ENCODE data around the gene AMPD1. TPM values are rescaled to one million over a fixed set of nuclear protein-coding genes. Genes with fewer than 3 reads are reported as not detected.
A peak's percentile ranks its signal among the peaks of the same experiment; 100 is the strongest.

Gene AMPD1
- not detected in 2 replicates for total RNA-seq (2022)
- Bru-seq, nascent RNA, result percentile 15 among the genes with signal in this experiment
- BruChase-seq, experiment 1, labeled RNA remaining after a 6-hour chase, result percentile 23 among the genes with signal in this experiment
- percentile 17 among the genes with signal in this experiment for BruChase-seq, experiment 2, labeled RNA remaining after a 2-hour chase
- long read RNA-seq, result 0 reads

DNA sequence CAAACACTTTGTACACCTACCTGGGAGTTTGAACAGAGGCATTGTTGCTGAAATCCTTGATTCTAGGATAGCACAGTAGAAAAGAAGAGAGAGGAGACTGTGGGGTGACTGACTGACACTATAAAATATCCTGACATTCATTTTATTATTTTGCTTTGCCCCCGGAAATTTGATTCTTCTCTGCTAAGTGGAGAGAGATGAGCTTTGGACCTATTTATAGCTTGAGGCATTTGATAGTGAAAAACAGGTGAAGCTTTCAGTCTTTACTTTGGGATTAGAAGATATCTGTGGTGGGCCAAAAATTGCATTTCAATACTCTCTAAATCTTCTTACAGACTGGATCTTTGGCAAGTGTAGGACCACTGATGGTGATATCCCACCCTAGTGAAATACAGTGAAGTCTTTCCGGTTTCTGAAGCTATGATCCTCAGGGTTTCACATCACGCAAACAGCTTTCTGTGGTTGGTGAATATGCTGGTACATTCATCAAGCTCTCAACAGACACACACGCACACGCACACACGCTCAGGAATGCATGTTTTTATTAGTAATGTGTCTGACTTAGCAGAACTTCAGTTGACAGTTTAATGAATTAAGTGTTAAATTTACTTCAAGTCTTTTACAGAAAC, at the start of gene AMPD1:
Gene AMPD1, minus strand, starts transcription at position 117 of the 629 bp plus-strand sequence. Its CDS starts 75 bp downstream, at position 42.
- Mint-ChIP-seq H3K4me3 (ENCODE audit: unreplicated experiment) (no peak within 1 kb of the TSS), H3K36me3 (ENCODE audit: insufficient read depth, unreplicated experiment) (no peaks in the 10 kb centered on the region), H3K27me3 (ENCODE audit: insufficient read depth, unreplicated experiment) (no peaks in the 10 kb centered on the region), H3K4me1 (ENCODE audit: insufficient read depth, unreplicated experiment) (no peaks in the 10 kb centered on the region), H3K27ac (ENCODE audit: low read depth, unreplicated experiment) (no peak within 1 kb of the TSS), H3K9me3 (ENCODE audit: unreplicated experiment) (no peaks in the 10 kb centered on the region)
- BruUV-seq (replicated peaks), result no TSS peak
- CTCF ChIA-PET, result interaction anchor here (0.6 to 1.9 kb wide), 3 partner anchors 12 to 24 kb away, joined by 3 to 7 read pairs (median 3); no protein-coding TSS in a partner anchor
- TF ChIP-seq, protein P1, sequence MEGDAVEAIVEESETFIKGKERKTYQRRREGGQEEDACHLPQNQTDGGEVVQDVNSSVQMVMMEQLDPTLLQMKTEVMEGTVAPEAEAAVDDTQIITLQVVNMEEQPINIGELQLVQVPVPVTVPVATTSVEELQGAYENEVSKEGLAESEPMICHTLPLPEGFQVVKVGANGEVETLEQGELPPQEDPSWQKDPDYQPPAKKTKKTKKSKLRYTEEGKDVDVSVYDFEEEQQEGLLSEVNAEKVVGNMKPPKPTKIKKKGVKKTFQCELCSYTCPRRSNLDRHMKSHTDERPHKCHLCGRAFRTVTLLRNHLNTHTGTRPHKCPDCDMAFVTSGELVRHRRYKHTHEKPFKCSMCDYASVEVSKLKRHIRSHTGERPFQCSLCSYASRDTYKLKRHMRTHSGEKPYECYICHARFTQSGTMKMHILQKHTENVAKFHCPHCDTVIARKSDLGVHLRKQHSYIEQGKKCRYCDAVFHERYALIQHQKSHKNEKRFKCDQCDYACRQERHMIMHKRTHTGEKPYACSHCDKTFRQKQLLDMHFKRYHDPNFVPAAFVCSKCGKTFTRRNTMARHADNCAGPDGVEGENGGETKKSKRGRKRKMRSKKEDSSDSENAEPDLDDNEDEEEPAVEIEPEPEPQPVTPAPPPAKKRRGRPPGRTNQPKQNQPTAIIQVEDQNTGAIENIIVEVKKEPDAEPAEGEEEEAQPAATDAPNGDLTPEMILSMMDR (IDR thresholded peaks at IDR 0.05; ENCODE audit: unreplicated experiment), result no peak
- intact Hi-C loops (cut with micrococcal nuclease), result no loop called here
- no peak for DNase-seq (ENCODE audit: unreplicated experiment)
- POLR2A ChIA-PET, result interaction anchor here (1.1 to 3.4 kb wide), 4 partner anchors 16 to 28 kb away, joined by 3 to 18 read pairs (median 6); partner anchors contain the start of genes DENND2C and NRAS

DNA sequence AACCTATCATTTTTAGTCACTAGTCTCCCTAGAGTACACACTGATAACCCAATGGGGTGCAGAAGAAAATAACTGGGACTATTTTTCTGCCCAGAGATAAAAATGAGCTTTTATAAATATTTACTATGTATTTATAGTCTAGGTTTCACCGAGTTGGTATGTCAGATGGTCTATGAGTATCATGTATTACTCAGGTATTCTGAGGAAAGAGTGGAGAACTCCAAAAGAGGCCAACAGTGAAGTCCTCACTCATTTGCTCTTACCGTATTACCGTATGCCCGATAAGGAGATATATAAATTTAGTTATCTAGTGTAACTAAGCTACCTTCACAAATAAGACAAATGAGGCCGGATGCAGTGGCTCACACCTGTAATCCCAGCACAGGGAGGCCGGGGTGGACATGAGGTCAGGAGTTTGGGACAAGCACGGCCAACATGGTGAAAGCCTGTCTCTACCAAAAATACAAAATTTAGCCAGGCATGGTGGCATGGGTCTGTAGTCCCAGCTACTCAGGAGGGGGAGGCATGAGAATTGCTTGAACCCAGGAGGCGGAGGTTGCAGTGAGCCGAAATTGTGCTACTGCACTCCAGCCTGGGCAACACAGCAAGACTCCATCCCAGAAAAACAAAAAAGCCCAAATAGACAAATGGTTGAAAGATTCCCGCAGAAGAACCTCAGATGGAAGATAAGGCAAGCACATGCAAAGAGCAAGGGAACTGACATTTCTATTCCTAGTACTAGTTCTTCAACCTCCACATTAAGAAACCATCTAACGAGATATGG, 46.8 kb upstream of the AMPD1 start:
- no peaks in the 10 kb centered on the region for H3K9me3 Mint-ChIP-seq (ENCODE audit: unreplicated experiment)
- no peak for DNase-seq (ENCODE audit: unreplicated experiment)
- TF ChIP-seq, protein P1 (IDR thresholded peaks at IDR 0.05; ENCODE audit: unreplicated experiment), result no peak
- ChIA-PET CTCF (interaction anchor here (0.9 kb wide), 1 partner anchor 13 kb away, joined by 3 read pairs; no protein-coding TSS in a partner anchor), POLR2A (interaction anchor here (1.0 to 1.2 kb wide), 2 partner anchors 22 to 34 kb away, joined by 3 to 7 read pairs; no protein-coding TSS in a partner anchor)
- no peaks in the 10 kb centered on the region for H3K27me3 Mint-ChIP-seq (ENCODE audit: insufficient read depth, unreplicated experiment)
- H3K36me3 Mint-ChIP-seq (ENCODE audit: insufficient read depth, unreplicated experiment), result peaks cover 81% of the 10 kb centered on the region
- H3K4me1 Mint-ChIP-seq (ENCODE audit: insufficient read depth, unreplicated experiment), result peaks cover 23% of the 10 kb centered on the region
- BruUV-seq (replicated peaks), result no TSS peak
- H3K27ac Mint-ChIP-seq (ENCODE audit: low read depth, unreplicated experiment), result peak overlapping the region; percentile 22
- intact Hi-C loops (cut with micrococcal nuclease), result no loop called here
- H3K4me3 Mint-ChIP-seq (ENCODE audit: unreplicated experiment), result no peak overlapping the region

DNA sequence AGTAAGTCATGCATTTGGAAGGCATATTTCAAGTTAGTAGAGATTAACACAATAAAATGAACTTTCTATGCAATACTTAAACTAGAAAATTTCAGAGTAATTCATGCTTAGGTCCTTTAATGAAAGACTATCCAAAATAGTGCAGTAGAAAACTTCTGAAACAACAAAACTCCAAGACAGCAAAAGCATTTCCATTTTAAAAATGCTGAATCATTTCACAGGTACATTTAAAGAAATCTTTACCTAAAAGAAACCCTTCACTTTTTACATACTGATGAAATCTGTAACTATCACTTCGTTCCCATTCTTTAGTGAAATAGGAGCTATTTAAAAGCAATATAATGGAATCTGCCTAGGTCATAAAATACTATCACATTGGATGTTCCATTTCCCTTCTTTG, 45.0 kb upstream of the AMPD1 start:
- Mint-ChIP-seq H3K9me3 (ENCODE audit: unreplicated experiment) (no peaks in the 10 kb centered on the region), H3K27me3 (ENCODE audit: insufficient read depth, unreplicated experiment) (no peaks in the 10 kb centered on the region), H3K4me1 (ENCODE audit: insufficient read depth, unreplicated experiment) (peaks cover 24% of the 10 kb centered on the region), H3K36me3 (ENCODE audit: insufficient read depth, unreplicated experiment) (peaks cover 81% of the 10 kb centered on the region), H3K4me3 (ENCODE audit: unreplicated experiment) (no peak overlapping the region), H3K27ac (ENCODE audit: low read depth, unreplicated experiment) (no peak overlapping the region)
- no TSS peak for BruUV-seq (replicated peaks)
- POLR2A ChIA-PET, result interaction anchor here (1.2 kb wide), 1 partner anchor 15 kb away, joined by 3 read pairs; no protein-coding TSS in a partner anchor
- CTCF ChIA-PET, result no interaction called here
- DNase-seq (ENCODE audit: unreplicated experiment), result no peak
- intact Hi-C loops (cut with micrococcal nuclease), result no loop called here
- TF ChIP-seq, protein P1 (IDR thresholded peaks at IDR 0.05; ENCODE audit: unreplicated experiment), result no peak
